M059J (cell line): ENCODE data around the gene ZNF804A. TPM values are rescaled to one million over a fixed set of nuclear protein-coding genes. Genes with fewer than 3 reads are reported as not detected.

Experiments
- DNase-seq: peaks from one replicate; pipeline ENCODE4 v3.0.0-alpha.2; 2012; ENCODE audit warnings: low read depth
- total RNA-seq: library from RNA; depleted of rRNA; stranded (reverse); fragments of >200 nt; shearing (Covaris generic); gene quantifications from 2 replicates; pipeline ENCODE4 v1.2.3, GENCODE V29; 2014

ZNF804A gene
- total RNA-seq, 1 experiment from 2014 or later, result 1.6 TPM

GRCh38 chr2:184610891-184611290, 12.6 kb downstream of the ZNF804A start:
- no peak for DNase-seq

- DNase-seq, result peak; percentile 8
Observed at GRCh38 chr2:184611361-184612085, 13.2 kb downstream of the ZNF804A start.

- DNase-seq, result no peak
Observed at GRCh38 chr2:184620367-184620766, 22.0 kb downstream of the ZNF804A start.

- no peak for DNase-seq
Observed at GRCh38 chr2:184624311-184624710, 26.0 kb downstream of the ZNF804A start.

GRCh38 chr2:184628051-184628450, 29.7 kb downstream of the ZNF804A start:
- DNase-seq, result no peak

- DNase-seq, result no peak
Observed at GRCh38 chr2:184633726-184634125, 35.4 kb downstream of the ZNF804A start.

GRCh38 chr2:184637781-184638180, 39.5 kb downstream of the ZNF804A start:
- DNase-seq, result no peak

GRCh38 chr2:184644685-184645084, 46.4 kb downstream of the ZNF804A start:
- no peak for DNase-seq

- DNase-seq, result peak; percentile 34
Observed at GRCh38 chr2:184646177-184646576, 47.8 kb downstream of the ZNF804A start.

GRCh38 chr2:184646593-184646992, 48.3 kb downstream of the ZNF804A start:
- DNase-seq, result no peak

- DNase-seq, result peak; percentile 43
Observed at GRCh38 chr2:184654945-184655344, 56.6 kb downstream of the ZNF804A start.

- DNase-seq, result no peak
Observed at GRCh38 chr2:184677171-184677570, 78.8 kb downstream of the ZNF804A start.

GRCh38 chr2:184679219-184680018, 81.1 kb downstream of the ZNF804A start:
- DNase-seq, result no peak

- no peak for DNase-seq
Observed at GRCh38 chr2:184680825-184681224, 82.5 kb downstream of the ZNF804A start.

GRCh38 chr2:184681642-184682321, 83.5 kb downstream of the ZNF804A start:
- DNase-seq, result no peak

- no peak for DNase-seq
Observed at GRCh38 chr2:184683911-184684310, 85.6 kb downstream of the ZNF804A start.

- peak; percentile 2 for DNase-seq
Observed at GRCh38 chr2:184685999-184686841, 87.9 kb downstream of the ZNF804A start.

GRCh38 chr2:184689638-184690037, 91.3 kb downstream of the ZNF804A start:
- no peak for DNase-seq

- DNase-seq, result peak; percentile 1
Observed at GRCh38 chr2:184692141-184692734, 93.9 kb downstream of the ZNF804A start.

GRCh38 chr2:184696644-184697043, 98.3 kb downstream of the ZNF804A start:
- DNase-seq, result no peak

GRCh38 chr2:184698476-184698875, 100.1 kb downstream of the ZNF804A start:
- DNase-seq, result no peak
